OCI-M2 (cell line): Measurements from ENCODE around the gene CASQ1.

ENCODE experiments used
- DNase-seq: peaks from one replicate; lab custom pipeline; 2025; ENCODE audit not compliant: unreplicated experiment; lab: John Stamatoyannopoulos, UW

Gene CASQ1

DNA sequence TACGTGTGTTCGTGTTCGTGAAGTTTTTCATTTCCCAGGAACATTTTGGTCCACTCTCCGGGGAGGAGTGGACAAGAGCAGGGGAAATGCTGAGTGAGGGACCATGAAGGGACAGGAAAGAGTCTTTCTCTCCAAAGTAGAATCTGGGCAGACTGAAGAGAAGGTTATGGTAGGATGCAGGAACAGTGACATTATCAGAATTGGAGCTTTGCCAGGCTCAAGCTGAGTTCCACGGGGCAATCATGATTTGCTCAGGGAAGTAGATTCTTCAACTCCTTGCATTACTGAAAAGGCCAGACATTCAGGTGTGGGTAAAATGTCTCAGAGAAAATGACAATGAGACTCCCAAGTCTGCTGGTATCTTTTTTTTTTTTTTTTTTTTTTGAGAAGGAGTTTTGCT lies 22.4 kb upstream of the CASQ1 start:
- no peak for DNase-seq

DNA sequence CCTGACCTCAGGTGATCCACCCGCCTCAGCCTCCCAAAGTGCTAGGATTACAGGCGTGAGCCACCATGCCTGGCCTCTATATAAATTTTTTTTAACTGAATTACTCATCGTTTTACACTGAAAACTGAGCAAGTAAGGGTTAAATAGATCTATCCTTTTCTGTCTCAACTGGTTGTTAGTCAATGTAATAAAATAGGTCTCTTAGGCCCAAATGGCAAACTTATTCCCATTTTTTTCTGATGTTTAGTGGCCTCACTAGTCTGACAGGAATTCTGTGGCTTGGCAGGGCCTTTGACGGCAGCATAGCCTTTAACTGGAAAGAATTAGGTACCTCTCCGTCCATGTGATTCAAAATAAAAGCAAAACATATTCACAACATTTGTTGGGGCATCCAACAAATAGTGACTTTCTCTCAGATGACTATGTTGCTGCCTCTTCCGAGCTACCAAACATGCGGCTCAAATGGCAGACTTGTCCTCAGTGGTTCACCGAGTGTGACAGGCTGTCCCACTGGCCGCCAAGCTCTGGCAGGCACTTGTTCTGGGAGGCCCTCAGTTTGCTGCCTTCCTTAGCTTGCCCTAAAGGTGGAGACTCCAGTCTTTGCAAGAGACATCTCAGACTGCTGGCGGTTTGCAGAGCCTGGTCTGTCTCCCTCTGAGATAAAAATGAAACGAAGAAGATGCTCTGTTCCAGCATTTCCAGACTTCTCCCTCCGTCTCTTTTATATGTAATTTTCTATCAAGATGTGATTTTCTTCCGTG lies 21.6 kb upstream of the CASQ1 start:
- no peak for DNase-seq

DNA sequence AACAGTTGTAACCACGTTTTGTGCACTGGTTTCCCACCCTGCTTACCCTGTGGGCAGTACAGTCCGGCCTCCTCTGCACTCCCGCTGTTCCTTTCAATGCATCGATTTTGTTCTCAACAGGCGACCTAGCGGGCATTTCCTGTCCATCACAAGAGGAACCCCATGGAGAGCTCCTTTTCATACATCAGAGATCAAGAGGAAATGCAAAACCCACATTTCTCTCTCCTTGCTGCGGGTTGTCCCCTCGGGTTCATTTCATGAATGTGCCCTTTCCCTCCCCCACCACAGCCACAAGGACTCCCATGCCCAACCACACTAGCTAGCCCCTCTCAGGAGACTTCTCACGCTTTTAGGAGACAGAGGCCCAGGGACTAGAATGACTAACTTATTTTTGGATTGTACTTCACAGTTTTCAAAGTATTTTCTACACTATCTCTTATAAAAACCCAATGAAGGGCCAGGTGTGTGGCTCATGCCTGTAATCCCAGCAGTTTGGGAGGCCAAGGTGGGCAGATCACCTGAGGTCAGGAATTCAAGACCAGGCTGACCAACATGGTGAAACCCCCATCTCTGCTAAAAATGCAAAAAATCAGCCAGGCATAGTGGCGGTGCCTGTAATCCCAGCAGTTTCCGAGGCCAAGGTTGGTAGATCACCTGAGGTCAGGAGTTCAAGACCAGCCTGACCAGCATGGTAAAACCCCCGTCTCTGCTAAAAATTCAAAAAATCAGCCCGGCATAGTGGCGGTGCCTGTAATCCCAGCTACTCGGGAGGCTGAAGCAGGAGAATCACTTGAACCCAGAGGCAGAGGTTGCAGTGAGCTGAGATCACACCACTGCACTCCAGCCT lies 20.6 kb upstream of the CASQ1 start:
- DNase-seq = no peak

DNA sequence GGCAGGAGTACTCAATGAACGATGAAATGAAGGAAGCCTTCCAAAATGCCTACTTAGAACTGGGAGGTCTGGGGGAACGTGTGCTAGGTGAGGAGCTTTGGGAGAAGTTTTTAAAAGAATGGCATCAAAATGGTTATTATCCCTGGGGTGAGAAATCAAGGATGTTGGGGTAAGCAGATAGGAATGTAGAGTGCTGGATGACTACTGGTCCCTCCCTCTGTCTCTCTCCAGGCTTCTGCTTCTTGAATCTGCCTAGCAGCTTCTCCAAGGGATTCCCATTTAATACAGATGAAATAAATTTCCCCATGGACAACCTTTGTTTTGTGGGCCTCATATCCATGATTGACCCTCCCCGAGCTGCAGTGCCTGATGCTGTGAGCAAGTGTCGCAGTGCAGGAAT lies 19.0 kb upstream of the CASQ1 start:
- DNase-seq = no peak

DNA sequence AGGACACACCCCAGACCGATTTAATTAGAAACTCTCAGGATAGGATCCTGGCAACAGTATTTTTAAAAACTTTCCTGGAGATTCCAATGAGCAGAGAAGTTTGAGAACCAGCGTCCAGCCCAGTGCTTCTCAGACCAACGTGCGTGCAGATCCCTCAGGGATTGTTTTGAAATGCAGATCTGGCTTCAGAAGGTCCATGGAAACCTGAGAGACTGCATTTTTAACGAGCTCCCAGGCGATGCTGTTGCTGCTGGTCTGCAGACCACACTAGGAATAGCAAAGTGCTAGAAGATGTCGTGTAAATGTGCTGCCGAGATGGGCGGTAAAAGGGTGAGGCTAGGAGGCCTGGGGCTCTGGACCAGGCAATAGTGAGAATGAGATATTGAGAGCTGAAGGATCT lies 18.4 kb upstream of the CASQ1 start:
- no peak for DNase-seq

DNA sequence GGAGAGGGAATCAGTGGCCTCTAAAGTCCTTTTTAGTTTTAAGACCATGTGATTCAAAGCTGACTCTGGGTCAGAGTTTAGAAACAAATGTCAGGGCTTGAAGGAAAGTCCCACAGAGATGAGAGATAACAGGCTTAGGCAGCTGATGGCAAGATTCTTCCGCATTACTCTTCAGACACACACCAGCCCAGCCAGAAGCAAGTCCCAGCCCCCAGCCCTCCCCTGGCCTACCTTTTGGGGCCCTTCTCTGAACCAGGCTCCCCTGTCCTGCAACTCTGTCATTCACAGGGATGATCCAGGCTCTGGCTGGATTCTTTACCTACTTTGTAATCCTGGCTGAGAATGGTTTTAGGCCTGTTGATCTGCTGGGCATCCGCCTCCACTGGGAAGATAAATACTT lies 13.1 kb upstream of the CASQ1 start:
- no peak for DNase-seq

DNA sequence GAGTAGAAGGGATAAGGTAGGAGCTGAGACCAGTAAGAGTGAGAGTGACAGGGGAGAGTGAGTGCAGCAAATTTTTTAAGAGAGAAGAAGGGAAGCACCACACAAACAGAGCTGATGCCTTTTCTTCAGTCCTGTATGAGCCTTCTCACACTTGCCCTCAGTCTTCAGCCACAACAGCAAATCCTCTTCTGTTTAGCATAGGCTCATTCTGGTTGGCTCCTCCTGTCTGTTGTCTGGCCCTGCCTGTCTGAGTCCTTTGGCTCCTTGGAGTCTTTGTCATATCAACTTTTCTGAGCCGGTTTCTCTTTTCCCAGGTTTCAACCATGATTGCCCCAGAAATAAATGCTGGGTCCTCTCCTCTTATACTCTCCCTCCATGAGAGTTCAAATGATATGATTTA lies 12.7 kb upstream of the CASQ1 start:
- no peak for DNase-seq

DNA sequence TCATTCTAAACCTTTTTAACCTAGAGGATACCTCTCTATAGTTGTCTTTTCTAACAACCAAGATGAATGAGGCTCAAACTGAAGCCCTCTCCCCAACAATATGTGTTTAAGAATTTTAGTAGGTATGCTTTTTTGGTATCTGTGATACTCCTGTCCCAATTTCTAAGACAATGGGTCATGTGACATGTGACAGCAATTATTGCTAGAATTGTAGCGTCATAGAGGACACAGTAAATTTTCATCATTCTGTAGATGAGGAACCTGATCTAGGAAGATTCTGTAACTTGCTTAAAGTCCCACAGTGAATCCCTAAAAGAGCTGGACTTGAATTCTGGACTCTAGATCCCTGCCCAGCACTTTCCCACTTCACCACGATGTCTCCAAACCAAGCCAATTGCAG lies 11.6 kb upstream of the CASQ1 start:
- DNase-seq = no peak

DNA sequence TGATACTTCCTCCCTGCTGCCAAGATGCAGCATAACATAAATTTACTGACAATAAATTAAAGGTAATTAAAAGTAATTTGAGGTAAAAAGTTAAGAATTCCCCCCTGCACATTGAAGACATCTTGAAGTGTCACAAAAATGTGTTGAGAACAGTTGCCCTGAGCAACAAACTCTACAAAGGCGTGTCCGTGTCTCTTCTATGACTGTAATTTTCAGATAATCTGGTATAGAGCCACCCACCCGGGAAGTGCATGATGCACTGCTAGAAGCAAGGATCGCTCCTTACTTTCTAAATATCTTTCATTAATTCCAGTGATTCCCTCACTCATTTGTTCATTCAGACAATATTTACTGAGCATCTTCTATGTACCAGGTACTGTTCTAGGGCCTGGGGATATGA lies 11.0 kb upstream of the CASQ1 start:
- no peak for DNase-seq

DNA sequence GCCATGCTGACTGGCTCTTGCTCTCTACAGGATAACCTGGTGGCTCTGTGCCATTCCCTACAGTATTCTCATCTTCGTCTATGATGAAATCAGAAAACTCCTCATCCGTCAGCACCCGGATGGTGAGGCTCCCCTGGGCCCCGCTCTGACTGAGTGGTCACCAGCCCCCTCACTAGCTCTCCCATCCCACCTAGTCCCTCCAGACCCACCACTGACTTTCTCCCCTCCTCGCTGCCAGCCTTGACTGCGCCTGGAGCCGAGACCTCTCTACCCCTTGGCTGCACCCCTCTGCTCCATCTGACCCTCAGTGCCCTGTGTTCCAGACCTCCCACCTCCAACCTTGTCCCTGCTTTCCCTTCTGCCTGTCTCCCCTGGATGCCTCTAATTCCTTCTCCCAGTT lies 4.1 kb upstream of the CASQ1 start:
- DNase-seq = no peak

DNA sequence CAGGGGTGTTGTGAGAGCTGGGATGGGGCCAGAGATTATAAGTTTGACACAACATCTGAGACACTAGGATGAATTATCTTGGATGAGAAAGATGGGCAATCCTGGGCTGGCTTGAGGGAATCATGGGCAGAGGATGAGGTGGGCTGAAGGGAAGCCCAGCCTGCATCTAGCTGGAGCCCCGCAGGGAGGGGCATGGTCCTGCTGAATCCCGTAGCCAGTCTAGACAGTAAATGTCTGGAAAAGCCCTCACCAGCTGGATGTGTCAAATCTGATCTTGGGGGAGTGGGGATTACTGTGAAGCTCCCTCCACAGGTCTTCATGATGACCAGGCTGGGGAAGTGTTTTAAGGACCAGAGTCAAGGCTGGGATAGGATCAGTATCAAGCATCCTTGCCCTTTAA lies 3.6 kb upstream of the CASQ1 start:
- DNase-seq = no peak

DNA sequence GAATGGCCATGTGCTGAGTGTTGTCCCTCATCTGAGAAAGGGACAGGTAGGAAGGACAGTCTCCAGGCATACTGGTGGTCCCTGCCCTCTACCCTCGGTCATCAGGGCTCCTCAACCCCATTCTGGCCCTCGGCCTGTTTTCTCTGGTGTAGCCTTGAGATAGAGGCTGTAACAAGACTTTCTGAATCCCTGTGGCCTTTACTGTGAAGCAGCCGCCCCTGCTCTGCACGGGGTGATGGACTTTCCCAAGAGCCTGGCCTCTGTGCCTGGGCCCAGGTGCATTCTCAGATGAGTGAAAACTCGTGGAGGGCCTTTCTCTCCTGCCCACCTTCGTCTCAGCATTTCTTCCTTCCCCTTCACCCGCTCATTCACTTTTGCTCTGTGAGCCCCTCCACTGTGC lies 3.0 kb upstream of the CASQ1 start:
- no peak for DNase-seq

DNA sequence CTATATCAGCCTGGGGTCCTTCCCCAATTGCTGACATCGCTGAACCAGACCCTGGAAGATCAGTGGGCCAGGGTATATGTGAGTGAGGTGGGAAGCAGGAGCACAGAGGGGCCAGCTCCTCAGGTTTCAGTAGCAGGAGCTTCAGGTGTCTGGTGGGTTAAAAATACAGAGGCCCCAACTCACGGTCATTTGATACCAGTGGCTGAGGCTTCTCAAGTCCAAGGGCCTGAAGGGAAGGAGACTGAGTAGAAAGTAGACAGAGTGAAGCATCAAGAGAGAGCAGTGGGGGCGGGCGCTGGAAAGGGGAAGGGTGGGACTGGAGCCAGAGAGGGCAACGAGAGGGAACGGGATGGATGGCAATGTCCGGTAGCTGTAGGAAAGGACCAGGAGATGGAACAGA lies 2.0 kb upstream of the CASQ1 start:
- DNase-seq = no peak

DNA sequence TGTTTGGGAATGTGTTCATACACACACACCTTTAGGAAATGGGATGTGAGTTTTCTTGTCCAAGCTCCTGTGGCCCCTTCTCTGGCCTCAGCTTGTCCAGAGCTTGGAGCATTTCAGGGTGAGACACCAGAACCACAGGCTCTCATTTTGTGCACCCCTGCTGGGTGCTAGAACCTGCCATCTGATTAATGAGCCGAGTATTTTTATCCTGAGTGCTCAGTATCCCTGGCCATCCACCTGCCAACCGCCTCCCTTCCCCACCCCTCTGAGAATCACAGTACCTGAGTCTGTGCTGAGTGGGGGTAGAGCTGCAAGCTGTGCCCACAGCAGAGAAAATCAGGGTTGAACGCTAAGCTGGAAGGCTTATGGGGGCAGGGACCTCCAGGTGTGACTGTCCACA lies 1.4 kb downstream of the CASQ1 start:
- no peak for DNase-seq

DNA sequence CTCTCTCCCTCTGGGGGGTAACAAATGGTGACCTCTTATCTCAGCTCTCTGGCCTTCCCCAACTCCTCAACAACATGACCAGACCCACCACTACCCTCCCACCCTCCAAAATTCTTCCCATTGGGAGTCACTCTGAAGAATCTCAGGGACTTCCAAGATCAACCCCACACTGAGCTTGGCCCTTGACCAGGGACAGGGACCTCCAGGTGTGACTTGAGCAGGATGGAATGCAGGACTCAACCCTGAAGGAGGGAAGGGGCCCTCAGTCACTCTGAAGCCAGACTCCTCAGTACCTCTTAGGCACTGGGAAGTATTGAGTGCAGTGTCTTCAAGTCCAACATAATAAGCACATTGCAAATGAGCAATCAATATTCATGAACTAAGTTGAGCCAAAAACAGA lies 1.9 kb downstream of the CASQ1 start:
- DNase-seq = no peak

DNA sequence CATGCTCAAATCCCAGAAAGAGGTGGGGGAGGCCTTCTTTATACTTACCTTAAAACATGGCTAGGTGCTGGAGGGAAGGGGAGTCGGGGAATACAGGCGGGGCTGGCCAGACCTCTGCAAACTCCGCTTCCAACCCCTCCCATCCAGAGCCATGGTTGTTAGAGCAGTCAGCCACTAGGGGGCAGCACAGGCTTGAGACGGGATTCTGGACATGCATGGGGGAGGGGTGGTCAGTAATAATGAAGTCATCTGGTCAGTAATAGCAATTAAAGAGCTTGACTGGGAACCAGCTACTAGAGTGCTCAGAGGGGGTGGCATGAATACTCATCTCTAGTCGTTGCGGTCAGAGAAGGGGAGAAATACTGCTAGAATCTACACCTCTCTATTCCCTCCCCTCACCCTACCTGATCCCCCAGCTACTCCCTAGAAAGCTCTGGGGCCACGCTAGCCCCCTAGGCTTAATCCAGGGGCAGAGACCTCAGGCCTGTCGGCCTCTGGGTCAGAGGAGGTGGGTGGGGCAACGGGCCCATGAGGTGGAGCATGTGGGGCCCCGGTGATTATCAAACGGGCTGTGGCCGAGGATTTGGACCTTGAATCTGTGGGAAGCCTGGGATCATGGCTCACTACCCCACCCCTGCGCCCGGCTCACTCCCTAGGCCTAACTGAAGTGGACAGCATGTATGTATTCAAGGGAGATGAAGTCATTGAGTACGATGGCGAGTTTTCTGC lies 2.9 kb downstream of the CASQ1 start:
- DNase-seq = no peak

DNA sequence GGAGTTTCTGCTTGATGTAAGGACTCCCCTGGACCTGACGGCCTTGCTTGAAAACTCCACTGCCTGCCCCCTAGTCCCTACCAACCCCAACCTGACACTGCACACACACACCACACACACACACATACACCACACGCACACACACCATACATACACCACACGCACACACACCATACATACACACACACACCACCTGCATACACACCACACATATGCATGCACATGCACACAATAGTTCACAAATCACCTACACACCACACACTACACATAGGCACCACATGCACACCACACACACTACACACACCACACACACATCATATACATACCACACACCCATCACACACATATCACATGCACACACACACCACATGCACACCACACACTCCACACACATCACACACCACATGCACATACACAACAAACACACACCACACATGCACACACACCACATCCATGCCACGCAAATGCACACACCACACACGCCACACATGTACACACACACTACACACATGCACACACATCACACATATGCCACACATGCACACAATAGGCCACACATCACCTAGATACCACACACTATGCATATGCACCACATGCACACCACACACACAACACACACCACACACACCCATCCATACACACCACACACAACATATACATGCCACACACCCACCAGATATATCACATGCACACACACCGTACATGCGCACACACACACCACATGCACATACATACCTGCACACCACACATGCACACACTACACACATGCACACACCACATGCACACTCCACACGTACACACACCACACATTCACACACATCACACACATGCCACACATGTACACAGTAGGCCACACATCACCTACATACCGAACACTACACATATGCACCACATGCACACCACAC lies 3.7 kb downstream of the CASQ1 start:
- DNase-seq = no peak

DNA sequence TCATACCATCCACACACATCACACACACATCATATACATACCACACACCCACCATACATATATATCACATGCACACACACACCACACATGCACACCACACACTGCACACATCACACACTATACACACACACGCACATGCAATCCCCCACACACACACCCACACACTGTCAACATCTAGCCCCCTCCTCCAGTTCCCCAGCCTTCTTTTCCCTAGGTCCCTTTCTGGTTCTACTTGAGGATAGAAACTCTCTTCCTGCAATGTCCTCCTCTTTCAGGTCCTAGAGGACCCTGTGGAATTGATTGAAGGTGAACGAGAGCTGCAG lies 4.3 kb downstream of the CASQ1 start:
- no peak for DNase-seq

DNA sequence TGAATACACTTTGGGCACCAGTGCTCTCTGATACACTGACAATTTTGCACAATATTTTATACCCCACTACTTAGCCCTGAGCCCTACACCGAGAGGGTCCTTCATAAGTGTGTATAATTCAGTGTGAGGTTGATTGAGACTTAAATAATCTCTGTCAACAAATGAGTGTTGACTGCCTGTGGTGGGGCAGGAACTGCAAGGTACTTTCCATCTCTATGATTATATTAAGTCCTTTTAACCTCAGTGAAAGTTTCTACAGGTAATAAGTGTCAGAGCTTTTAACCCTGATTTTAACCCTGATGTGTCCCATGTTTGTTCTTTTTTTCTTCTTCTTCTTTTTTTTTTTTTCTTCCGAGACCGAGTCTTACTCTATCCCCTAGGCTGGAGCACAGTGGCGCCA lies 5.8 kb downstream of the CASQ1 start:
- no peak for DNase-seq

DNA sequence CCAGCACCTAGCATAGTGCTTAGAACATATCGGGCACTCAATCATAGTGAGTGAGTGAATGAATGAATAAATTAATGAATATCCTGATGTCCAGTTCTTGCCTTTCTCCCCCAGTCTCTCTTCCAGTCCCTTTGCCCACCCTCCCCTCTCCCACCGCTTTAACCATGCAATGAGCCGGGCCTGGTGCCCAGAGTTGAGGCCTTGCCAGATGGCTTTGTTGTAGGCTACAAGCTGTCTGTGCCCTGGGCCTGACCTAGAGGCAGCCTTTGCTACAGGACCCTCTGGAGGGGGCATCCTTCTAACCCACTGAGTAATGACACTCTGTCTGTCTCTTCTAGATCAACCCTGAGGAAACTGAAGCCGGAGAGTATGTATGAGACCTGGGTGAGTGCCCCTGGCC lies 6.9 kb downstream of the CASQ1 start:
- DNase-seq = no peak

DNA sequence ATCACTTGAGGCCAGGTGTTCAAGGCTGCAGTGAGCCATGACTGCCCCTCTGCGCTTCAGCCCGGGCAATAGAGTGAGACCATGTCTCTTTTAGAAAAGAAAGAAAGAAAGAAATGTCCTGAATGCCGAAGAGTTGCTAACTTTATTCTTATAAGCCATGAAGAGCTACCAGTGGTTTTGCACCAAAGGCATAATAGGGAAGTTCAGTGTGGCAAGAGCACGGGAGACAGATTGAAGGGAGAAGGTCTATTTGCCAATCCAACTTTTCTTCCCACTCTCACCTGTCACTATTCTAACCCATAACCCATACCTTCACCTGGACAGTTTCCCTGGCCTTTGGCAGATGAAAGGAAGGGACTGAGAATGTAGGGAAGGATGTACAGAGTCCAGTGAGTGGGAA lies 10.4 kb downstream of the CASQ1 start:
- DNase-seq = no peak
